DMS153 (cell line): ENCODE data around the gene WASHC1.
"Not testable (repeated sequence)": the region's sequence is repeated elsewhere in the genome, so short reads cannot be mapped to it uniquely, and the experiment has no call there.

Experiments used
- DNase-seq: peaks from one replicate; lab custom pipeline; 2025; lab: John Stamatoyannopoulos, UW

Gene WASHC1

DNA sequence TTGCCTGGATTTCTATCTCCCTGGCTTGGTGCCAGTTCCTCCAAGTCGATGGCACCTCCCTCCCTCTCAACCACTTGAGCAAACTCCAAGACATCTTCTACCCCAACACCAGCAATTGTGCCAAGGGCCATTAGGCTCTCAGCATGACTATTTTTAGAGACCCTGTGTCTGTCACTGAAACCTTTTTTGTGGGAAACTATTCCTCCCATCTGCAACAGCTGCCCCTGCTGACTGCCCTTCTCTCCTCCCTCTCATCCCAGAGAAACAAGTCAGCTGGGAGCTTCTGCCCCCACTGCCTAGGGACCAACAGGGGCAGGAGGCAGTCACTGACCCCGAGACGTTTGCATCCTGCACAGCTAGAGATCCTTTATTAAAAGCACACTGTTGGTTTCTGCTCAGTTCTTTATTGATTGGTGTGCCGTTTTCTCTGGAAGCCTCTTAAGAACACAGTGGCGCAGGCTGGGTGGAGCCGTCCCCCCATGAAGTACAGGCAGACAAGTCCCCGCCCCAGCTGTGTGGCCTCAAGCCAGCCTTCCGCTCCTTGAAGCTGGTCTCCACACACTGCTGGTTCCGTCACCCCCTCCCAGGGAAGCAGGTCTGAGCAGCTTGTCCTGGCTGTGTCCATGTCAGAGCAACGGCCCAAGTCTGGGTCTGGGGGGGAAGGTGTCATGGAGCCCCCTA, 15.0 kb downstream of the WASHC1 start:
- DNase-seq = not testable (repeated sequence)

DNA sequence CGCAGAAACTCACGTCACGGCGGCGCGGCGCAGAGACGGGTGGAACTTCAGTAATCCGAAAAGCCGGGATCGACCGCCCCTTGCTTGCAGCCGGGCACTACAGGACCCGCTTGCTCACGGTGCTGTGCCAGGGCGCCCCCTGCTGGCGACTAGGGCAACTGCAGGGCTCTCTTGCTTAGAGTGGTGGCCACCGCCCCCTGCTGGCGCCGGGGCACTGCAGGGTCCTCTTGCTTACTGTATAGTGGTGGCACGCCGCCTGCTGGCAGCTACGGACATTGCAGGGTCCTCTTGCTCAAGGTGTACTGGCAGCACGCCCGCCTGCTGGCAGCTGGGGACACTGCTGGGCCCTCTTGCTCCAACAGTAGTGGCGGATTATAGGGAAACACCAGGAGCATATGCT, 18.1 kb downstream of the WASHC1 start:
- not testable (repeated sequence) for DNase-seq

DNA sequence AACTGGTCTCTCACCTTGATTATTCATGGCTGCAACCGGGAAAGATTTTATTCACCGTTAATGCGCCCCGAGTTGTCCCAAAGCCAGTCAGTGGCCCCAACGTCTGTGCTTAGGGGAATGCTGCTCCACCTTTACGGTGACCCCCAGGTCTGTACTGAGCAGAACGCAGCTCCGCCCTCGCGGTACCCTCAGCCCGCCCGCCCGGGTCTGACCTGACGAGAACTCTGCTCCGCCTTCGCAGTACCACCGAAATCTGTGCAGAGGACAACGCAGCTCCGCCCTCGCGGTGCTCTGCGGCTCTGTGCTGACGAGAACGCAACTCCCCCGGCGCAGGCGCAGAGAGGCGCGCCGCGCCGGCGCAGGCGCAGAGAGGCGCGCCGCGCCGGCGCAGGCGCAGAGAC, 18.6 kb downstream of the WASHC1 start:
- not testable (repeated sequence) for DNase-seq

DNA sequence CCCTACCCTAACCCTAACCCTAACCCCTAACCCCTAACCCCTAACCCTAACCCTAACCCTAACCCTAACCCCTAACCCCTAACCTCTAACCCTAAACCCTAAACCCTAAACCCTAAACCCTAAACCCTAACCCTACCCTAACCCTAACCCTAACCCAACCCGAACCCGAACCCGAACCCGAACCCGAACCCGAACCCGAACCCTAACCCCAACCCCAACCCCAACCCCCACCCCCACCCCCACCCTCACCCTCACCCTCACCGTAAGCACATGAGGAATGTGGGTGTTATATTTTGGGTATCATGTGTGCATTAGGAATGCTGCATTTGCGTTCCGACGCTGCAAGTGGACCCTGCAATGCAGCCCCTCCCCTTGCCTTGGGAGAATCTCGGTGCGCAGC, 19.0 kb downstream of the WASHC1 start:
- DNase-seq = not testable (repeated sequence)
